ENCODE data around the gene WDR1.

The WDR1 gene

DNA sequence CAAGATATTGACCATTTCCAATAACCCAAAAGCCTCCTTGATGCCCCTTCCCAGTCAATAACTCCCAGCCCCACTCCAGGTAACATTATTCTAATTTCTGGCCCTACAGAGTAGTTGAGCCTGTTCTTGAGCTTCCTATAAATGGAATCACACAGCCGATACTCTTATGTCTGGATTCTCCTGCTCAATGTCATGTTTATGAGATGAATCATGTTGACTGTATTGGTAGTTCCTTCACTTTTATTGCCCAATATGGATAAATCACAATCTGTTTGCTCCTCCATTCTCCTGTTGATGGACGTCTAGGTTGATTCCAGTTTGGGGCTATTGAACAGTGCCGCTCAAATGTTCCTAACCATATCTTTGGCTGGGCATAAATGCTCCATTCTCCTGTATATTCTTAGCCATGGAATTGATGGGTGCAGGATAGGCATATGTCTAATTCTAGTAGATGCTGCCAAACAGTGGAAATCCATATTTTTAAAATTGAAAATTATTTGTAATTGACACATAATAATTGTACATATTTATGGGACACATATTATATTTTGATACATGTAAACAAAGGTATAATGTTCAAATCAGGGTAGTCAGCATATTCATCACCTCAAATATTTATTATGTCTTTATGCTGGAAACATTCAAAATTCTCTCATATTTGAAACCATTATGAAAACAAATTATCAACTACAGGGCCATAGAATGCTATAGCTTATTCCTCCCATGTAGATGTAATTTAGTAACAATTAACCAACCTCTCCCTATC, 54.8 kb downstream of the WDR1 start:
- H3K9me3 ChIP-seq (ENCODE audit: control insufficient read depth, insufficient read depth, low read length) = no peaks in the 10 kb centered on the region
- H3K36me3 ChIP-seq (ENCODE audit: control insufficient read depth, low read length) = no peaks in the 10 kb centered on the region
- no peaks in the 10 kb centered on the region for H3F3A ChIP-seq (ENCODE audit: control insufficient read depth, insufficient read depth)
- no peak overlapping the region for H3K27ac ChIP-seq (ENCODE audit: low read depth, low read length)
- H3K4me2 ChIP-seq (ENCODE audit: low read length) = no peak overlapping the region
- no peaks in the 10 kb centered on the region for H3K27me3 ChIP-seq (ENCODE audit: control insufficient read depth, low read length)
- TF ChIP-seq, protein P1, sequence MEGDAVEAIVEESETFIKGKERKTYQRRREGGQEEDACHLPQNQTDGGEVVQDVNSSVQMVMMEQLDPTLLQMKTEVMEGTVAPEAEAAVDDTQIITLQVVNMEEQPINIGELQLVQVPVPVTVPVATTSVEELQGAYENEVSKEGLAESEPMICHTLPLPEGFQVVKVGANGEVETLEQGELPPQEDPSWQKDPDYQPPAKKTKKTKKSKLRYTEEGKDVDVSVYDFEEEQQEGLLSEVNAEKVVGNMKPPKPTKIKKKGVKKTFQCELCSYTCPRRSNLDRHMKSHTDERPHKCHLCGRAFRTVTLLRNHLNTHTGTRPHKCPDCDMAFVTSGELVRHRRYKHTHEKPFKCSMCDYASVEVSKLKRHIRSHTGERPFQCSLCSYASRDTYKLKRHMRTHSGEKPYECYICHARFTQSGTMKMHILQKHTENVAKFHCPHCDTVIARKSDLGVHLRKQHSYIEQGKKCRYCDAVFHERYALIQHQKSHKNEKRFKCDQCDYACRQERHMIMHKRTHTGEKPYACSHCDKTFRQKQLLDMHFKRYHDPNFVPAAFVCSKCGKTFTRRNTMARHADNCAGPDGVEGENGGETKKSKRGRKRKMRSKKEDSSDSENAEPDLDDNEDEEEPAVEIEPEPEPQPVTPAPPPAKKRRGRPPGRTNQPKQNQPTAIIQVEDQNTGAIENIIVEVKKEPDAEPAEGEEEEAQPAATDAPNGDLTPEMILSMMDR (IDR thresholded peaks at IDR 0.05; ENCODE audit: low read depth, low read length, poor library complexity, severe bottlenecking) = no peak
- no peak for TF ChIP-seq EZH2phosphoT487 (IDR thresholded peaks at IDR 0.05; ENCODE audit: borderline replicate concordance, low read length)
- H4K20me1 ChIP-seq (ENCODE audit: control insufficient read depth, insufficient read depth, low read depth, low read length) = no peaks in the 10 kb centered on the region
- no peaks in the 10 kb centered on the region for H3K9me2 ChIP-seq (replicated peaks; ENCODE audit: control insufficient read depth, low read length)
- peaks cover 7% of the 10 kb centered on the region for H3K4me1 ChIP-seq (ENCODE audit: control insufficient read depth, low read length)
- H3K4me3 ChIP-seq (ENCODE audit: low read length) = no peak overlapping the region
- H3K79me2 ChIP-seq (ENCODE audit: control insufficient read depth, low read length) = no peaks in the 10 kb centered on the region

GRCh38 chr4:10058371-10058770, 58.2 kb downstream of the WDR1 start:
- Histone ChIP-seq H3K9me3 (ENCODE audit: control insufficient read depth, insufficient read depth, low read length) (no peaks in the 10 kb centered on the region), H4K20me1 (ENCODE audit: control insufficient read depth, insufficient read depth, low read depth, low read length) (no peaks in the 10 kb centered on the region), H3F3A (ENCODE audit: control insufficient read depth, insufficient read depth) (no peaks in the 10 kb centered on the region), H3K9me2 (replicated peaks; ENCODE audit: control insufficient read depth, low read length) (no peaks in the 10 kb centered on the region), H3K4me3 (ENCODE audit: low read length) (no peak overlapping the region), H3K36me3 (ENCODE audit: control insufficient read depth, low read length) (no peaks in the 10 kb centered on the region), H3K27ac (ENCODE audit: low read depth, low read length) (no peak overlapping the region), H3K79me2 (ENCODE audit: control insufficient read depth, low read length) (no peaks in the 10 kb centered on the region), H3K4me2 (ENCODE audit: low read length) (no peak overlapping the region), H3K4me1 (ENCODE audit: control insufficient read depth, low read length) (peaks cover 28% of the 10 kb centered on the region), H3K27me3 (ENCODE audit: control insufficient read depth, low read length) (no peaks in the 10 kb centered on the region)
- TF ChIP-seq, protein P1 (IDR thresholded peaks at IDR 0.05; ENCODE audit: low read depth, low read length, poor library complexity, severe bottlenecking) = no peak
- no peak for TF ChIP-seq EZH2phosphoT487 (IDR thresholded peaks at IDR 0.05; ENCODE audit: borderline replicate concordance, low read length)

DNA sequence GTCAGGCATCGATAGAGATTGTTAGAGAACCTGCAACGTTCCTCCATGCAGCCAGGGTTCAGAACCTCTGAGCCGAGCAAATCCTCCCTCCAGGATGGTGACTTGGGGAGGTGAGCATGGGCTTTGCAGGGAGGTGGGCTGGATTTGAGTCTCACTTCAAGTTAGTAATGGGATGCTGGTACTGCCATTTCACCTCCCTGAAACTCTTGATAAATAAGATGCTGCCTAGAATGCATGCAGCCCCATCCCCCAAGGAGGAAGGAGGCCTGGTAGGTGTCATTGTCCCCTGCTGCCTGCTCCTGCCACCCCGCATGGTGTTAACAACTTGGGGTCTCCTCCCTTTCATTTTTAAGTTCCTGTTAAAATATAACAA, 59.6 kb downstream of the WDR1 start:
- H3K36me3 ChIP-seq (ENCODE audit: control insufficient read depth, low read length) = no peaks in the 10 kb centered on the region
- H3K79me2 ChIP-seq (ENCODE audit: control insufficient read depth, low read length) = no peaks in the 10 kb centered on the region
- no peaks in the 10 kb centered on the region for H3F3A ChIP-seq (ENCODE audit: control insufficient read depth, insufficient read depth)
- peaks cover 28% of the 10 kb centered on the region for H3K4me1 ChIP-seq (ENCODE audit: control insufficient read depth, low read length)
- no peaks in the 10 kb centered on the region for H4K20me1 ChIP-seq (ENCODE audit: control insufficient read depth, insufficient read depth, low read depth, low read length)
- H3K27me3 ChIP-seq (ENCODE audit: control insufficient read depth, low read length) = no peaks in the 10 kb centered on the region
- no peak overlapping the region for H3K27ac ChIP-seq (ENCODE audit: low read depth, low read length)
- no peaks in the 10 kb centered on the region for H3K9me3 ChIP-seq (ENCODE audit: control insufficient read depth, insufficient read depth, low read length)
- no peak overlapping the region for H3K4me3 ChIP-seq (ENCODE audit: low read length)
- no peaks in the 10 kb centered on the region for H3K9me2 ChIP-seq (replicated peaks; ENCODE audit: control insufficient read depth, low read length)
- H3K4me2 ChIP-seq (ENCODE audit: low read length) = no peak overlapping the region
- TF ChIP-seq EZH2phosphoT487 (IDR thresholded peaks at IDR 0.05; ENCODE audit: borderline replicate concordance, low read length) = no peak
- TF ChIP-seq, protein P1 (IDR thresholded peaks at IDR 0.05; ENCODE audit: low read depth, low read length, poor library complexity, severe bottlenecking) = no peak

Data from DOHH2 (cell line).